Muscle of leg (tissue), 16 donors: ENCODE data around the gene DLEU7. TPM values are rescaled to one million over a fixed set of nuclear protein-coding genes. Genes with fewer than 3 reads are reported as not detected.

Source experiments
- DNase-seq: peaks from one replicate; pipeline ENCODE4 v3.0.0; 2013
- H3K27ac ChIP-seq: one replicate; pipeline ENCODE4 v1.5.1; 2013; ENCODE audit warnings: mild to moderate bottlenecking, low read length, control low read depth
- H3K27me3 ChIP-seq: one replicate; pipeline ENCODE4 v1.6.1; 2013; ENCODE audit warnings: low read length; ENCODE audit not compliant: control insufficient read depth, insufficient read depth
- H3K36me3 ChIP-seq: one replicate; pipeline ENCODE4 v1.6.1; 2013; ENCODE audit warnings: low read length; ENCODE audit not compliant: control insufficient read depth, insufficient read depth
- H3K4me1 ChIP-seq: one replicate; pipeline ENCODE4 v1.6.1; 2013; ENCODE audit warnings: low read length; ENCODE audit not compliant: control insufficient read depth, insufficient read depth
- H3K4me3 ChIP-seq: one replicate; pipeline ENCODE4 v1.5.1; 2013; ENCODE audit warnings: low read length, control low read depth
- H3K9me3 ChIP-seq: replicated peaks from 2 replicates; pipeline ENCODE4 v1.6.1; 2013; ENCODE audit warnings: low read depth, low read length; ENCODE audit not compliant: control insufficient read depth
- WGBS: methylation state at CpG from one replicate; pipeline ENCODE4 v1.1.5; 2013; ENCODE audit warnings: missing lambda C conversion rate; ENCODE audit not compliant: insufficient coverage; 5-methylcytosine and 5-hydroxymethylcytosine counted together
- long read RNA-seq, 11 donors: transcript quantifications; one replicate each; lab custom pipeline, GENCODE V29; 2026
- polyA plus RNA-seq, 8 donors: library from polyadenylated mRNA; unstranded; fragments of 120-200 nt; gene quantifications; one replicate each; pipeline versions ENCODE4 v1.2.1 to v1.2.3, GENCODE V29; 2013; ENCODE audit warnings: inconsistent platforms in 1 of 8, low replicate concordance in 1 of 8; ENCODE audit not compliant: insufficient read length in 8 of 8, insufficient read depth in 1 of 8
- total RNA-seq: library from RNA; stranded (reverse); fragments of 120-200 nt; gene quantifications from one replicate; pipeline ENCODE4 v1.2.4, GENCODE V29; 2013

Gene DLEU7
- total RNA-seq (0.27 TPM), polyA plus RNA-seq (1 to 10 TPM in 1 of 8 donors, under 1 TPM in 7; 0.33 to 1.2 (median 0.61) TPM)
- long read RNA-seq, donor 1, result 0 reads
- long read RNA-seq, donor 2, result 0 reads
- long read RNA-seq, donor 3, result 0 reads
- long read RNA-seq, donor 4, result 0 reads
- long read RNA-seq, donor 5, partial matches to known transcripts, result 0 of 1 reads
- long read RNA-seq, donor 5, other reads (novel, unspliced or antisense), result 0 of 1 reads
- long read RNA-seq, donor 6, result 0 reads
- long read RNA-seq, donor 7, result 0 reads
- long read RNA-seq, donor 8, result 0 reads
- long read RNA-seq, donor 9, result 0 reads
- long read RNA-seq, donor 10, result 0 reads
- long read RNA-seq, donor 11, result 0 reads

DNA sequence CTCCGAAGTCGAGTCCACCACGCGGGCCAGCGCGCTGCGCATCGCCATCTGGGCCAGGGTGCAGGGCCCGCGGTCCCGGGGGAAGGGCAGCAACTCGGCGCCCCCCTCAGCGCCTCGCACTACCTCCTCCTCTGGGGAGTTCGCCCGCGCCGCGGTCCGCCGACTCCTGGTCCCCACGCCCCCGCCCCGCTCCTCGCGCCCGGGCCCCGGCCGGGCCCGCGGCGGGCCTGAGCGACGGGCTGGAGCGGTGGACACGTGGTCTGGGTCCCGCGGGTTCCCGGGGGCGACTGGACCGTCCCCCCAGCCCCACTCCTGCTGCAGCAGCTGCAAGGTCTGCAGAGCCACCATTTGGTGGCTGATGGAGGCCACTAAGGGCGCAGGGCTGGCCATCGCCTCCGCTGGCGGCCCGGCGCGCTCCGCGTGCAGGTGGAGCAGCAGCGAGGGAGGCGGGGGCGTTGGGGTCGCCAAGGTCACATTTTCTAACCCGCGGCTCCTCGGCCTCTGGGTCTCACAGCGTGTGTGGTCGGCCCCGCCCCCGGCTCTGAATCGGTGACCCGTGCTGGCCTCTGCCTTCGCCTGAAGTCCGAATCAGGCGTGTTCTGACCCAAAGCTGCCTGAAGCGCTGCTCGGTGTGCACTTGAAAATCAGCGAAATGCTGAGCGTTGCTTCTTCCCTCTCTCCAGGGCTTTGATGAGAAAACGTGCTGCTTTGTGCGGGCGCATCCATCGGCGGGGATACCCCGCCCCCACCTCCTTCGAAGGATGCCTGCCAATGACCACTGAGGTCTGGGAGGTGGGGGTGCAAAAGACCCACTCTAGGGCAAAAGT lies at the start of gene DLEU7:
Gene DLEU7 (minus strand): TSS at position 436 of the 827 bp plus-strand sequence. CDS start 46 bp downstream, at position 390.
- peaks cover 13% of the 10 kb centered on the region for H3K27me3 ChIP-seq
- H3K4me3 ChIP-seq, result peak within 1 kb of the TSS; percentile 36
- no peaks in the 10 kb centered on the region for H3K9me3 ChIP-seq
- H3K4me1 ChIP-seq, result peaks cover 14% of the 10 kb centered on the region
- DNase-seq, result no peak
- H3K36me3 ChIP-seq, result no peaks in the 10 kb centered on the region
- H3K27ac ChIP-seq, result no peak within 1 kb of the TSS
- WGBS, result 2% methylated on average over 71 of the region's 78 CpGs

DNA sequence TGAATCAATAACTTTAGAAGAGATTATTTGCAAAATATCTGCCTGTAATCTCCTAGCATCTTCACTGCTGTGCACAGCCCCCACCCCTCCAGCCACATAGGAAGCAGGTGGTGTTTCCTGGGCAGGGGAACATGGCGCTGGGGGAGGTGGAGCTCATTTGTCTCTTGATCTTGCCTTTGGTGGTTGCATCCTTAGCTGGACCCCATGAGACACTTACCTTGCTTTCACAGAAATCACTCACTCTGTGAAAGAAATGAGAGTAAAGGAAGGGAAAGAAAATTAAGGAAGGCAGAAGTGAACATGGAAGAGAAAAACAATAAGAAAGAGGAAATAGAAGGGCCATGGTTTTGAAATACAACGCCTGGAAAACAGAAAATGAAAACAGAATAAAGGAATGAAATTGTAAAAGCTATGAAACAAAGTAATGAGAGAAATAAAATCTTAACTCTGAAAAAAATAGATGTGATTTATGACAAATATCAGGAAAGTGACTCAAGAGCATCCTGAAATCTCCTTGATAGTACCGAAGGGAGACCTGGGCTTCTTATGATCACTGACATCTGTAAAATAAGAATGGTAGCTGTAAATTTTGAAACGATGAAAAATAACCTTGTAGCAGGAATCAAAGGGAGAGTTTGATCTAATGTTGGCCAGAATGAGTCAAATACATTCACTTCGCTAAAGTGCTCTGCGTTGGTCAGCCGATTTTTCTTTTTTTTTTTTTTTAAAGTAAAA lies 48.9 kb upstream of the DLEU7 start:
- no peaks in the 10 kb centered on the region for H3K36me3 ChIP-seq
- 30% methylated on average over 2 of the region's 7 CpGs for WGBS
- DNase-seq, result no peak
- peaks cover 2% of the 10 kb centered on the region for H3K9me3 ChIP-seq
- no peaks in the 10 kb centered on the region for H3K27me3 ChIP-seq
- H3K4me1 ChIP-seq, result no peaks in the 10 kb centered on the region
- H3K27ac ChIP-seq, result no peak overlapping the region
- H3K4me3 ChIP-seq, result no peak overlapping the region

GRCh38 chr13:50891206-50891605 lies 47.7 kb upstream of the DLEU7 start:
- no peaks in the 10 kb centered on the region for H3K4me1 ChIP-seq
- H3K36me3 ChIP-seq, result no peaks in the 10 kb centered on the region
- DNase-seq, result no peak
- H3K9me3 ChIP-seq, result peaks cover 2% of the 10 kb centered on the region
- H3K4me3 ChIP-seq, result no peak overlapping the region
- no peaks in the 10 kb centered on the region for H3K27me3 ChIP-seq
- H3K27ac ChIP-seq, result no peak overlapping the region

DNA sequence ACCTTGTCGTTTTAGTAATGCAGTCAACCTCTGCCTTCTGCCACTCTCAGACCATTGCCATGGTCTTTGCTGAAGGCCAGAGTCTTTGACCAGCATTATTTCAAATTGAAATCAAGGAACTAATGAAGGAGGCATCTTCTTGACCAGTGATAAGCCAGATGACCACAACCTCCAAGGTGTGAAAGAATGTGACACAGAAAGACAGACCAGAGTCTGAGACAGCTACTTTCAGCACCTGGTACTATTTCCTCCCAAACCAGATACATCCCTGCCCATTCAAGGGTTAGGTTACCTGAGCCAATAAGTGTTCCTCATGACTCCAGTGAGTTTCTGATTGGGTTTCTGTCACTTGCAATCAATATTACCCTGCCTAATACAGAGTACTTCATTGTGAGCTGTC lies 45.8 kb upstream of the DLEU7 start:
- WGBS, result 0% methylated on average over 1 of the region's 1 CpG
- no peaks in the 10 kb centered on the region for H3K36me3 ChIP-seq
- no peaks in the 10 kb centered on the region for H3K27me3 ChIP-seq
- H3K4me1 ChIP-seq, result no peaks in the 10 kb centered on the region
- peaks cover 2% of the 10 kb centered on the region for H3K9me3 ChIP-seq
- H3K27ac ChIP-seq, result no peak overlapping the region
- no peak overlapping the region for H3K4me3 ChIP-seq
- DNase-seq, result no peak

DNA sequence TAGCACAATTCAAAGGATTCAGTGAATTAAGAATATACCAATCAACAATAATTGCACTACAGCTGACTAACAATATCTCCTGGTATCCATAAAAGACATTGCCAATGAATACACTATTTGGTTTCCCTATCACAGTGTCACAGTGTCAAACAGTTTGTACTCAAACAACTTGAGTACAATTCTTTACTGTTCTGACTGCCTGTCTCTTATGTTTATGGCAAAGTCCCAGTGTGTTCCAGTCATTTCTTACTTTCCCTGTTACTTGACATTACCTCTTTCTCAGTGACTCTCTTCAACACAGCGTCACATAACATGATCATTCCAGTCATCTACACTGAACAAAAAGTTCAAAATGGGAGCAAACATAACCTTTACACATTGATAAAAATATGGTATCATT lies 44.9 kb upstream of the DLEU7 start:
- H3K27me3 ChIP-seq, result no peaks in the 10 kb centered on the region
- no peak overlapping the region for H3K4me3 ChIP-seq
- H3K9me3 ChIP-seq, result peaks cover 2% of the 10 kb centered on the region
- no peak for DNase-seq
- H3K36me3 ChIP-seq, result no peaks in the 10 kb centered on the region
- H3K4me1 ChIP-seq, result no peaks in the 10 kb centered on the region
- no peak overlapping the region for H3K27ac ChIP-seq
- WGBS, result no CpG with 5 or more reads among the region's 1 CpG

DNA sequence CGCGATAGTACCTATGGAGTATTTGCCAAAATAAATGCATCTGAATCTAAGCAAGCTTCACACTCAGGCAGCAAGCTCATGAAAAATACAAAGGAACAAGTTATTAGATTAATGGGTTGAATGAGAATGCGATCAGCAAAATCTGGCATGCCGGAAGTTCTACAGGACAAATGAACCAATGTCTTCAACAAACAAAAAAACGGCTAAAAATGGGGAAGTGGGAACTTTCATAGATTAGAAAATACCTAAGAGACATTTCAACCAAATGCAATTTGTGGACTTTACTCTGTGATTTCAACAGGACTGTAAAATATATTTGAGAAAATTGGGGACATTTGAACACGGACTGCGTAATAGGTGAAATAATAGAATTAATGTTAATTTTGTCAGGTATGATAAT lies 43.7 kb upstream of the DLEU7 start:
- 90% methylated on average over 2 of the region's 7 CpGs for WGBS

DNA sequence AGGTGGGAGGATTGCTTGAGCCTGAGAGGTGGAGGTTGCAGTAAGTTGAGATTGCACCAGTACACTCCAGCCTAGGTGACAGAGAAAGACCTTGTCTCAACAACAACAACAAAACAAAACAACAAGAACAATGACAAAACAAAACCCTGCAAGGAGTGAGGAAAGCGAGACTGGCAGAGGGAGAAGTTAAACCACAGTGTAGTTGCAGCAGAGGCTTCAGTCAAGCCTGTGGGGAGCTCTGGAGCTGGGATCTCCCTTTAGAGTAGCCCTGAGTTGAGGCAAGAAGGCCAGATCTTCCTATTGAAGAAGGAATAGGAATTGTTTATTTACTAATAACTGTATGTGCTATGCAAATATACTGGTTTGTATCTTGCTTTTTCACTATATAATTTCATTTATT lies 40.8 kb upstream of the DLEU7 start:
- Histone ChIP-seq H3K36me3 (no peaks in the 10 kb centered on the region), H3K9me3 (peaks cover 2% of the 10 kb centered on the region), H3K4me1 (no peaks in the 10 kb centered on the region), H3K27ac (no peak overlapping the region), H3K27me3 (no peaks in the 10 kb centered on the region), H3K4me3 (no peak overlapping the region)
- DNase-seq, result no peak
- 100% methylated on average over 1 of the region's 1 CpG for WGBS

More for the DNA sequence above, 43.7 kb upstream of the DLEU7 start:
- DNase-seq, result no peak
- H3K36me3 ChIP-seq, result no peaks in the 10 kb centered on the region
- H3K4me3 ChIP-seq, result no peak overlapping the region
- H3K27me3 ChIP-seq, result no peaks in the 10 kb centered on the region
- no peaks in the 10 kb centered on the region for H3K4me1 ChIP-seq
- no peak overlapping the region for H3K27ac ChIP-seq
- peaks cover 4% of the 10 kb centered on the region for H3K9me3 ChIP-seq

- no CpG with 5 or more reads among the region's 1 CpG for WGBS
- H3K27me3 ChIP-seq, result no peaks in the 10 kb centered on the region
- peaks cover 2% of the 10 kb centered on the region for H3K9me3 ChIP-seq
- DNase-seq, result no peak
- H3K27ac ChIP-seq, result no peak overlapping the region
- no peaks in the 10 kb centered on the region for H3K36me3 ChIP-seq
- no peaks in the 10 kb centered on the region for H3K4me1 ChIP-seq
- no peak overlapping the region for H3K4me3 ChIP-seq
Observed at GRCh38 chr13:50883728-50884127, 40.2 kb upstream of the DLEU7 start.

DNA sequence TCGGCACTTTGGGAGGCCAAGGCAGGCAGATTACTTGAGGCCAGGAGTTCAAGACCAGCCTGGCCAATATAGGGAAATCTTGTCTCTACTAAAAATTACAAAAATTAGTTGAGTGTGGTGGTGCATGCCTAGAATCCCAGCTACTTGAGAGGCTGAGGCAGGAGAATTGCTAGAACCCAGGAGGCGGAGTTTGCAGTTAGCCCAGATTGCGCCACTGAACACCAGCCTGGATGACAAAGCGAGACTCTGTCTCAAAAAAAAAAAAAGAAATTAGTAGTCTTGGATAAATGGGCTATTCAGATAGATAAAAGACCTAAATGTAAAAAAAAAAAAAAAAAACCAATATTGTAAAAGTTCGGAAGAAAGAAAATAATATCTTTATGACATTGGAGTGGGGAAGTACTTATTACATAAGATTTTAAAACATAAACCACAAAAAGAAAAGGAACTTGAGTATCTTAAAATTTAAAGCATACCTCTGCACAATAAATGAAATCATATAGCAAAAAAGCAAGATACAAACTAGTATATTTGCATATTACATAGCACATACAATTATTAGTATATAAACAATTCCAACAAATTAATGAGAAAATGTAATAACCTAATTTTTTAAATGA lies 39.4 kb upstream of the DLEU7 start:
- Histone ChIP-seq H3K27ac (no peak overlapping the region), H3K4me3 (no peak overlapping the region), H3K9me3 (peaks cover 2% of the 10 kb centered on the region), H3K4me1 (no peaks in the 10 kb centered on the region), H3K27me3 (no peaks in the 10 kb centered on the region), H3K36me3 (no peaks in the 10 kb centered on the region)
- DNase-seq, result no peak
- no CpG with 5 or more reads among the region's 5 CpGs for WGBS
